ENCODE measurements around the gene ARHGEF6. TPM values are rescaled to one million over a fixed set of nuclear protein-coding genes. Genes with fewer than 3 reads are reported as not detected.

The ARHGEF6 gene
- total and polyA plus RNA-seq, 2 experiments from 2014 or later: 2.5 to 6.0 TPM

DNA sequence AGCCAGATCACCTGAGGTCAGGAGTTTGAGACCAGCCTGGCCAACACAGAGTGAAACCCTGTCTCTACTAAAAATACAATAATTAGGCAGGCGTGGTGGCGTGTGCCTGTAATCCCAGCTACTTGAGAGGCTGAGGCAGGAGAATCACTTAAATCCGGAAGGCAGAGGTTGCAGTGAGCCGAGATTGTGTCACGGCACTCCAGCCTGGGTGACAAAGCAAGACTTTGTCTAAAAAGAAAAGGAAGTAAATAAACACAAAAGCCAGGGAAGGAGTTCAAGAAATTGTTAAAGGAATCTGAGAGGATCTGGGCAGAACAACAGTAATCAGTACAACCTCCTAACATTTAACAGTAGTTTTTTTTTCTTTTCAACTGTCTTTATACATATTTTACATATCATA is 48.7 kb upstream of the ARHGEF6 start (continued):
- no peak for TF ChIP-seq ZNF462 (CRISPR knock-in tag; IDR thresholded peaks at IDR 0.05)

- Mint-ChIP-seq H3K4me3 (no peak overlapping the region), H3K27me3 (ENCODE audit: insufficient read depth, low read depth, poor library complexity) (no peaks in the 10 kb centered on the region), H3K9me3 (no peaks in the 10 kb centered on the region), H3K36me3 (ENCODE audit: low read depth) (peaks cover 3% of the 10 kb centered on the region; the same call in 1 of the 3 replicates), H3K27ac (no peak overlapping the region), H3K4me1 (no peaks in the 10 kb centered on the region)
- Histone ChIP-seq H3K4me2 (no peak overlapping the region), H3K27me3 (ENCODE audit: insufficient read depth) (no peaks in the 10 kb centered on the region), H4K20me1 (replicated peaks; ENCODE audit: insufficient read depth) (no peaks in the 10 kb centered on the region), H3K4me3 (no peak overlapping the region), H3K4me1 (ENCODE audit: insufficient read depth) (no peaks in the 10 kb centered on the region), H2AFZ (no peak overlapping the region), H3K36me3 (ENCODE audit: insufficient read depth) (no peaks in the 10 kb centered on the region), H3K27ac (ENCODE audit: low read depth) (no peak overlapping the region), H3K79me2 (replicated peaks; ENCODE audit: insufficient read depth) (no peaks in the 10 kb centered on the region), H3F3A (replicated peaks; ENCODE audit: low read depth) (no peaks in the 10 kb centered on the region), H3K9me2 (ENCODE audit: insufficient read depth) (no peaks in the 10 kb centered on the region)
- no peak for DNase-seq (ENCODE audit: low spot score)
- no peak for ATAC-seq
- TF ChIP-seq ZNF462 (CRISPR knock-in tag; IDR thresholded peaks at IDR 0.05): no peak
- no peak for TF ChIP-seq ZNF331 (CRISPR knock-in tag; IDR thresholded peaks at IDR 0.05; ENCODE audit: low read depth)
- TF ChIP-seq EZH2phosphoT487 (IDR thresholded peaks at IDR 0.05; ENCODE audit: unreplicated experiment): no peak
- TF ChIP-seq REST (IDR thresholded peaks at IDR 0.05; ENCODE audit: unreplicated experiment): no peak
- TF ChIP-seq CREB1 (CRISPR knock-in tag; IDR thresholded peaks at IDR 0.05; ENCODE audit: low read depth): no peak
- no peak for TF ChIP-seq JUNB (IDR thresholded peaks at IDR 0.05; ENCODE audit: unreplicated experiment)
Measured at GRCh38 chrX:136828830-136829229, 48.1 kb upstream of the ARHGEF6 start.

Data from GM23338 (cell line).